ENCODE data around the gene ZNF280C.

DNA sequence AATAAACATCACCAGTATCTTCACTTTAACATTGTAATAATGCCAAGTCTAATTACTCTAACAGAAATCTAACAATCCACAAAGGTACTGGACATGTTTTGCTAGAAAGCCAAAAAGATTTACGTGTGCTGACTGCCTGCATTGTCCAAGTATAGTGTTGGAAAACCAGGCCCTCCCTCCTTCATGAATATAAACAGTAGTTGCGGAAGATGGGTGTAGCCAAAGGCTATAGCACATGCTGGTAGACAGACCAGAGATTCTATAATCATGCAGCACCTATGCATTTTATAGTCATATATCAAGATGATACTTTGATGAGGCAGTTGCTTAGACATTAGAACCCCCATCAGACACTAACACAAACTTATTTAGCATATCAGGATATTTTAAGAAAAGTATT, 22.6 kb downstream of the ZNF280C start:
- TF ChIP-seq EZH2 (IDR thresholded peaks at IDR 0.05; ENCODE audit: borderline replicate concordance, low read depth, low read length, poor library complexity, severe bottlenecking), result no peak
- TF ChIP-seq, protein P1, sequence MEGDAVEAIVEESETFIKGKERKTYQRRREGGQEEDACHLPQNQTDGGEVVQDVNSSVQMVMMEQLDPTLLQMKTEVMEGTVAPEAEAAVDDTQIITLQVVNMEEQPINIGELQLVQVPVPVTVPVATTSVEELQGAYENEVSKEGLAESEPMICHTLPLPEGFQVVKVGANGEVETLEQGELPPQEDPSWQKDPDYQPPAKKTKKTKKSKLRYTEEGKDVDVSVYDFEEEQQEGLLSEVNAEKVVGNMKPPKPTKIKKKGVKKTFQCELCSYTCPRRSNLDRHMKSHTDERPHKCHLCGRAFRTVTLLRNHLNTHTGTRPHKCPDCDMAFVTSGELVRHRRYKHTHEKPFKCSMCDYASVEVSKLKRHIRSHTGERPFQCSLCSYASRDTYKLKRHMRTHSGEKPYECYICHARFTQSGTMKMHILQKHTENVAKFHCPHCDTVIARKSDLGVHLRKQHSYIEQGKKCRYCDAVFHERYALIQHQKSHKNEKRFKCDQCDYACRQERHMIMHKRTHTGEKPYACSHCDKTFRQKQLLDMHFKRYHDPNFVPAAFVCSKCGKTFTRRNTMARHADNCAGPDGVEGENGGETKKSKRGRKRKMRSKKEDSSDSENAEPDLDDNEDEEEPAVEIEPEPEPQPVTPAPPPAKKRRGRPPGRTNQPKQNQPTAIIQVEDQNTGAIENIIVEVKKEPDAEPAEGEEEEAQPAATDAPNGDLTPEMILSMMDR (conservative IDR thresholded peaks at IDR 0.05; ENCODE audit: low read depth, low read length), result no peak
